ENCODE results near the gene SF3B3.
"Not testable (repeated sequence)": the region's sequence is repeated elsewhere in the genome, so short reads cannot be mapped to it uniquely, and the experiment has no call there.

The SF3B3 gene

DNA sequence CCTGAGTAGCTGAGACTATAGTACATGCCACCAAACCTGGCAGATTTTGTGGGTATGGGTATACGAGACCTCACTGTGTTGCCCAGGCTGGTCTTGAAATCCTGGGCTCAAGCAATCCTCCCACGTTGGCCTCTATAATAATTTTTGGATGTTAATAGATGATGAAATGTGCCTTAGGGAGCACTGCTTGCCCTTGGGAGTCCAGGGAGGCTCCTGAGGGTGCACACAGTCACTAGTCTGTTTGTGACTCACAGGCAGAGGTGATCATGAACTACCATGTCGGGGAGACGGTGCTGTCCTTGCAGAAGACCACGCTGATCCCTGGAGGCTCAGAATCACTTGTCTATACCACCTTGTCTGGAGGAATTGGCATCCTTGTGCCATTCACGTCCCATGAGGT, 46.1 kb downstream of the SF3B3 start:
- DNase-seq: no peak

DNA sequence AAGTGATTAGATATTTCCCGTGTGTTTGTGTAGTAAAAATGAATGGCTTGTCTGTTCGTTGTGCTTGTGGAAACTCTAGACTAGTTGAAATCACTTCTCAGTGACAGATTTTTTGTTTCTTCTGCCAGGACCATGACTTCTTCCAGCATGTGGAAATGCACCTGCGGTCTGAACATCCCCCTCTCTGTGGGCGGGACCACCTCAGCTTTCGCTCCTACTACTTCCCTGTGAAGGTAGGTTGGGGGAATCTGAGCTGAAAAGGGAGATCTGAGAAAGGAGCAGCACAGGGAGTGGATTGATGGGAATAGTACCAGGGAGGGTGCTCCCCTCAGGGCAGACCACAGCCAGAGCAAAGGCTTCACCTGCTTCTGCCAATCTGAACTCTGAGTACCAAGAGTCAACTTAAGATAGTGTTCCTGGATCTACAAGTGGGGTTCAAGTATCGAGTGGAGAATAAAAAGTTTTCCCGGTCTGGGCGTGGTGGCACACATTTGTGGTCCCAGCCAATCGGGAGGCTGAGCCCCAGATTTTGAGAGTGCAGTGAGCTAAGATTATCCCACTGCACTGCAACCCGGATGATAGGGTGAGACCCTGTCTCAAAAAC, 47.5 kb downstream of the SF3B3 start:
- no peak for DNase-seq

DNA sequence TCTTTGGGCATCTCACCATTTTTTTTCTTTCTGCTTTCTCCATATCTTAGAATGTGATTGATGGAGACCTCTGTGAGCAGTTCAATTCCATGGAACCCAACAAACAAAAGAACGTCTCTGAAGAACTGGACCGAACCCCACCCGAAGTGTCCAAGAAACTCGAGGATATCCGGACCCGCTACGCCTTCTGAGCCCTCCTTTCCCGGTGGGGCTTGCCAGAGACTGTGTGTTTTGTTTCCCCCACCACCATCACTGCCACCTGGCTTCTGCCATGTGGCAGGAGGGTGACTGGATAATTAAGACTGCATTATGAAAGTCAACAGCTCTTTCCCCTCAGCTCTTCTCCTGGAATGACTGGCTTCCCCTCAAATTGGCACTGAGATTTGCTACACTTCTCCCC, 48.0 kb downstream of the SF3B3 start:
- no peak for DNase-seq

DNA sequence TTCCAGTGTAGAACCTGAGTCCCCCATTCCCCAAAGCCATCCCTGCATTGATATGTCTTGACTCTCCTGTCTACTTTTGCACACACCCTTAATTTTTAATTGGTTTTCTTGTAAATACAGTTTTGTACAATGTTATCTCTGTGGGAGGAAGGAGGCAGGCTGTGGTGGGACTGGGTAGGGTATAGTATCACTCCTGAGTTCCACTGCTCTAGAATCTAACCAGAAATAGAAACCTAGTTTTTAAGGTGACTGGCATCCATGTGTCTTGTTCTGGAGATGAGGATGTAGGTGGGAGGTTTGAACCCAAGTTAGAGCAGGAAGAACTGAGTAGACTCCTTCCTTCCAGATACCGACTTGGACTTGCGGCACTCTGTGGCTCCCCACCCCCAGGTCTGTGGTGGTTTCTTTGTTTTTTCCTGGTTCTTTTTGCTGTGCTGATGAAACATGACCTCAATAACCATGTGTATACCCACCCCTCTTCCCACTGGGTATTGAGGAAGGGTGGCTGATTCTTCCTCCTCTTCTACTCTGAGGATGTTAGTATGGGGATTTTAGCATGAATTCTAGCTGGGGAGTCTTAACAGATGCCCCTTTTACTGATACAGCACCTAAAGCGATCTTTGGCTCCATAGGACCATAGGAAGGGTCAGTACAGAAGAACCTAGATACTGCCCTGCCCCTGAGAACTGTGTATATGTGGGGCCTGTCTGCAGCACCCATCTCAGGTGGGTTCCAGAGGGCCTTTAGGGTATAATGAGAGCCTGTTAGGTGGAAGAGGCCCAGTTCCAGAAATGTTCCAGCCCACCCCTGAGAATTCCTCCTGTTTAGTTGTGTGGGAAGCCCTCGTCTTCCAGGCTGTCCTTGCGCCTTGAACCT, 48.7 kb downstream of the SF3B3 start:
- no peak for DNase-seq

DNA sequence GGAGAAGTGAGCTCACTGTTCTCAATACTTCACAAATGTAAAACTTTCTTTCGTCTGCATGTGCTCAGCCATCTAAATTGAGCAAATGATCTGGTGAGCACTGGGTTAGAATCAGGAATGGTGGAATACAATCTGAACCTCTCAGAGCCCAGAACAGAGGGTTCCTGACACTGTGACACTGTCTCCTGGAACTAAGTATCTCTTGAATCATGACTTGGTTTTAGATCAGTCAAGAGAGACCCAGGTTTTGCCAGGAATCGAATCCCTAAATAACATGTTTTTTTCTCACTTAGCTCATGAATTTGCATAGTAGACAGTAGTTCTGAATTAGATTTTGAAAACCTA, 49.3 kb downstream of the SF3B3 start:
- DNase-seq: no peak

DNA sequence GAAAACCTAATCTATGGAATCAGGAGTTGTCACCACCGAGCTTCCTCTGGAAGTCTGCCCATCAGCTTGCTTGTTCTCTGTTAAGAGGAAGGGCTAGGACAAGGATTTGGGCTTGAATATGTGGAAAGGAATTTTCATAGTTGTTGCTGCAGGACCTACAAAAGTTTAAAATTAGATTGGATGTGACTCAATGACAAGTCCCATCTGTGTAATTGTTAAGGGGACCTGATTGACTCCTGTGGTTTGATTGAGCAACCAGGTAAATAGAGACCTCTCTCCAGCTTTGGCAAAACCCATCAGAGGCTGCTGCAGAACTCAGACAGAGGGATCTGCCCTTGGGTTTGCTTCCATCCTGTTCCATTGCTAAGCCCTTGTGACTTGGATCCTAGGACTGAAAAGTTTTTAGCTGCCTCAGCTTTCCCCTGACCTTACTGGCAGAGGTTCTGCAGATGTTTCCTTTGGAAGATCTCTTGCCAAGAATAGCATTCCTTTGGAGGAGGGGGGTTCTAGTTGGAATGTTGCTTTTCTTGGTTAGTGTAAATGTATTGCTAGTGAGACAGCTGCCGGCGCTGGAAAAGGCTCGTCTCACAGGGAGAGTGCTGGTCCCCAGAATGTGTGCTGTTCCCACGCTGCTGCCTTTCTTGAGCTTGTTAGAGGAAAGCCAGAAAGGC, 50.0 kb downstream of the SF3B3 start:
- no peak for DNase-seq

DNA sequence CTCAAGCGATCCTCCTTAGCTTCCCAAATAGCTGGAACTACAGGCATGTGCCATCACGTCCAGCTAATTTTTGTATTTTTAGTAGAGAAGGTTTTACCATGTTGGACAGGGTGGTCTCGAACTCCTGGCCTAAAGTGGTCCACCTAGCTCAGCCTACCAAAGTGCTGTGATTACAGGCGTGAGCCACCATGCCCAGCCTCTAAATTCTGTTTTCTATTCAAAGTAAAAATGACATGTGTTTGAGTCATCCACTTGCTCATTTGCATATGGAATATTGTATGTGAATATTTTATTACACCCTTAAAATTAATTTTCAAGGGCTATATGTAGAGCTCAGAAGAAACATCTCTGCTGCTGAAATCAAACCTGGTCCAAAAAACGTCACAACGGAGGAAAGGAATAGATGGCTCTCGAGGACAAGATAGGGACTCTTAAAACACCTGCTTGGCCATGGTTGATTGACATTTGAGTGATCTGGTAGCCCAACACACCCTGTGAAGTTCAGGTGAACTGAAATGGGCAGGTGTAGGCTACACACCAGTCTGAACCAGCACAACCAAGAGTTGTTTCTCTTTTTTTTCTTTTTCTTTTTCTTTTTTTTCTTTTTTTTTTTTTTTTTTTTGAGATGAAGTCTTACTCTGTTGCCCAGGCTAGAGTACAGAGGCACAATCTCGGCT, 51.1 kb downstream of the SF3B3 start:
- DNase-seq: no peak

DNA sequence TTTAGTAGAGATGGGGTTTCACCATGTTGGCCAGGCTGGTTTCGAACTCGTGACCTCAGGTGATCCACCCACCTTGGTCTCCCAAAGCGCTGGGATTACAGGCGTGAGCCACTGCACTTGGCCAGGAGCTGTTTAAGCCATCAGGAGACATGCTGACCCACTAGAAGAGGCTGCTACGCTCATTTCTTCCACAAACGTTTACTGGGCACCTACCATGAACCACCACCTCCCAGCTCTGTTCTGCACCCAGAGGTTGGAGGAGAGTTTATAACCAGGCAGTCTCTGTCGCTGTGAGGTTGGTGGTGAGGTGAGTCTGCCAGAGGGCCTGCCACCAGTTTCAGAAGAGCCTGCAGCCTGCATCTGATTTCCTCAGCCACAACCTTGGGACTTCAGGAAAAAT, 51.8 kb downstream of the SF3B3 start:
- no peak for DNase-seq

DNA sequence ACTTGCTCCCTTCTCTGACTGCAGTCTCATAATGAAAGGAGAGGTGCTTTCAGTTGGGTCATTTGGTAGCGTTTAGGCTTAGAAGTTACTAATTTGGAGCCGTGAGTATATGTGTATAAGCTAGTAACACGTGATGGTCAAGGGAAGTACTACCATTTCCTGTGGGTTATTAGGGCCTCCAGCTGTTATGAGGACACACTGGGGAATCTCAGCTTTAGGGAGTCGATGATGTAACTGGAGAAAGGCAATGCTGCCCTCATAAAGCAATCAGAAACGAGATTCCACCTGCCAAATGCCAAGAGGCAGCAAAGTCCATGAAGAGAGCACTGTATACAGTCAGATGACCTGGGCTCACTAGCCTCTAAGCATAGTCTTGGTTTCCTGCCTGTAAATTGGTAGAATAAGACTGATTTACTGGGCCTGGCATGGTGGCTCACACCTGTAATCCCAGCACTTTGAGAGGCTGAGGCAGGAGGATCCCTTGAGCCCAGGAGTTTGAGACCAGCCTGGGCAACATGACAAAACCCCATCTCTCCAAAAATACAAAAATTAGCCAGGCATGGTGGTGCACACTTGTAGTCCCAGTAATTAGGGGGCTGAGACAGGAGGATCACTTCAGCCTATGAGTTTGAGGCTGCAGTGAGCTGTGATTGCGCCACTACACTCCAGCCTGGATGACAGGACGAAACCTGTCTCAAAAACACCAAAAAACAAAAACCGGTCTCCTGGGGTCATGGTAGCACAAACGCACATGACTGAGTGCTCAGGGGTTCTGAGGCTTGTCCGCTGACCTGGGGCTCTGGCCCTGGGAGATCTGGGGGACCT, 53.0 kb downstream of the SF3B3 start:
- DNase-seq: no peak

DNA sequence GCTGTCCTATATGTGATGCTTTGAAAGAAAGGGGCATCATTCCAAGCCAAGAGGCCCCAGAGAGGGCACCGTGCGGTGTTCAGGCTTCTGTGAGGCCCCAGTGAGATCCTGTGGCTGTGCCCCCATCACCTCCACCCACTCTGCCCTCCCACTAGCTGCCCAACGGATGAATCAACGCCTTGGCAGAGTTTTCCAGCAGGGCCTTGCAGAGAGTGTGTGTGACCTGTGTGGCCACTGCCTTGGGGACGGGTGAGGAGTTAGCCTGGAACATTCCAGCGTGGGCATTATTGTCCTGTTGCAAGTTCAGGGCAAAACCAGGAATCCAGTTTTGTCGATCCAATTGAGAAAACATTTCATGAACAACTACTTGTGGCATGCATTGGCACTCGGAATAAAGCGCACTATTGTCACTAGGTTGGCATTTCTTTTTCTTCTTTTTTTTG, 53.7 kb downstream of the SF3B3 start:
- DNase-seq: no peak

DNA sequence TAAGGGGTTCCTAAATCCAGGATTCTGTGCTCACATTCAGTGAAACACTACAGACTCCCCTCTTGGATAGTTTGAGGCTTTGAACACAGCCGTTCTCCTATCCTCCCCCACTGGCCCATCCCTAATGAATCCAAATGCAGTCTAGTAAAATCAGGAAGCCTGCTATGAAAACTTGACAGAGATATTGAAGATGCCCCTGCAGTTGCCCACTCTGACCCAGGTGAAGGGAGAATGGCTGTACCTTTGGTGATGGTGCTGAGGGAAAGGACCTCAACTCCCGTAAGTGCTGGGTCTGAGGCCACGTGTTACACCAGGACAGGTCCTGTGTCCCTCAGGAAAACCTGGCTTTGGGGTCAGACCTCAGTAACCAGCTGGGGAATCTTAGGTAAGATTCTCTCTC, 54.4 kb downstream of the SF3B3 start:
- no peak for DNase-seq

DNA sequence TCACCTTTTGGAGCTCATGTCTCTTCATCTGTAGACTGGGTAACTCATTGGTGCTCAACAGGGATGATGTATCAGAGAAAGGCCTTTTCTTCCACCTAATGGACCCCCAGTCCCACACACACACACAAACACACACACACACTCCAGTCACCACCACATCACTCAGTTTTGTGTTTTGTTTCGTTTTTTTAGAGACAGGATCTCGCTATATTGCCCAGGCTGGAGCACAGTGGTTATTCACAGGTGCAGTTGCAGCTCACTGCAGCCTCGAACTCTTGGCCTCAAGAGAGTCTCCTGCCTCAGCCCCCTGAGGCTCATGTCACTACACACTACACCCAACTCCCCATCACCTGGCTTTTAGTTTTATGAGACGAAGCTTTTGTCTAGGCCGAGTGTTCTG, 55.6 kb downstream of the SF3B3 start:
- DNase-seq: no peak

DNA sequence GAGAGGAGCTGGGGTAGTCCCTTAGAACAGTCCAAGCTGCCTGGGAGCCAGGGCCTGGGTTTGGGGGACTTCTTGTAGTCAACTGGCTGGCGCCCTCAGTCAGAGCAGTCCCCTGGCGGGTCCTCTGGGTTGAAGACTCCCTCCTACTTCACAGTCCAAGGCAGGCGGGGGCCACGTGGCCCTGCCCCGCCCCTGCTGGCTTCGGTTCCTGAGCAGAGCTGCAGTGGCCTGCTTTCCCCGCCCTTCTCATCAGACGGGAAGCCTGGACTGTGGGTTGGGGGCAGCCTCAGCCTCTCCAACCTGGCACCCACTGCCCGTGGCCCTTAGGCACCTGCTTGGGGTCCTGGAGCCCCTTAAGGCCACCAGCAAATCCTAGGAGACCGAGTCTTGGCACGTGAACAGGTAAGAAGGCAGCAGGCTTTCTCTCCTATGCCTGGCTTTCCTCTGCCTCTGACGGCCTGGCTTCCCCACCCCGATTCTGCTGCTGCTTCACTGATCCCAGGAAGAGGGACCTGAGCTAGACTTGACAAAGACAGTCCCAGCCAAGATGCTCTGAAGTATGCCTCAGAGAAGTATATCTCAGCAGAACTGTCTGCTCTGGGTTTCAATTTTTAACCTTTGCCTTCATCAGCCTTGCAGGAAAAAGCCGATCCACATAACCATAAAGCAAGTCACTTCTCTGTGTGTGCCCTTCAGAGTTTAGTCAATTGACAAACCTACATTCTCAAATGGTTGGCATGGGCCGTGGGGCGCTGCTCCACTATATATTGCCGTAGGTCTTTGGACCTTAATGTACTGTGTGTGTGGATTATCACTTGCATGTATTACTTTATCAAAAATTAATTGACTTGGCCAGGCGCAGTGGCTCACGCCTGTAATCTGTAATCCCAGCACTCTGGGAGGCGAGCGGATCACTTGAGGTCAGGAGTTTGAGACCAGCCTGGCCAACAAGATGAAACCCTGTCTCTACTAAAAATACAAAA, 56.3 kb downstream of the SF3B3 start:
- no peak for DNase-seq

DNA sequence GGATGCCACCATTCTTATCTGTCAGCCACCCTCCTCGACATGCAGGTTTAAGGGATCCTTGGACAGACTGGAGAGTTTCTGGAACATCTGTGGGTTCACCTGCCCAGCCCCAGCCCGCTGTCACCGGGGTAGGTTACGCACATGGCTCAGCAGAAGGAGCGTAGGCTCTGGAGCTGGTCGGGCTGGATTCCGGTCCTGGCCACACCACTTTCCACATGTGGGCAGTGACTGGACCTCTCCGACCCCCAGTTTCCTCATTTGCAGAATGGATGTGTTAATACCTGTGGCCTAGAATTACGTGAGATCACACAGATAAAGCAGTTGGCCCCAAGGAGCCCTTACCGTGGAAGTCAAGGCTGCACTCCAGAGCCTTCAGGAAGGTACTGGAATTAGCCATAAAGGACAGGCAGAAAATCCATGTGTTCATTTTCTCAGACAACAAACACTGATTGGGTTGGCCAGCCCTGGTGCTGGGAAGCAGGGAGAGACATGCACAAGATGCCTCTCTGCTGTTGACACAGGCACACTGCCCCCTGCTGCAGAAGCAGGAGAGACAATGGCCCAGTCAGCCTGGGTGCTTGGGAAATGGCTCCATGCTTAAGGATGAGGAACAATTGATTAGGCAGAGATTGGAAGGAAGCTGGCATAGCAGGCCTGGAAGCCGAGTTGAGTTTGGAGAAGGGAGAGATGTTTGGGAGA, 58.8 kb downstream of the SF3B3 start:
- DNase-seq: no peak

DNA sequence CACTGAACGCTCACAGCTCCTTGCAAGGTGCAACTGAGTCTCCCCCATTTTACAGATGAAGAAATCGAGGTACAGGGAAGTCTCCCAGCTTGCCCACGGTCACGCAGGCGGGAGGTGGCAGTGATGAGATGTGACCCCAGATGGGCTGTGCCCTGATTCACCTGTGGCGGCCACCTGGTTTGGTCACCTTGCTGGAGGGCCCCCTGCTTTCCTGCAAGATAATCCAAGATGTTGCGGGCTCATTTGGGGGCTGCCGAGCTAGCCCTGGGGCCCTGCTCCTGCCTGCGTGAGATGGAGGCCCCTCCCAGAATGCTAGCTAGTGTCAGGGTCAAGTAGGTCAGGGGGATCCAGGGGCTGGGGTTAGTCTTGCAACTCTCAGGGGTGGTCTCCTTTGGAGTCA, 63.1 kb downstream of the SF3B3 start:
- DNase-seq: no peak

DNA sequence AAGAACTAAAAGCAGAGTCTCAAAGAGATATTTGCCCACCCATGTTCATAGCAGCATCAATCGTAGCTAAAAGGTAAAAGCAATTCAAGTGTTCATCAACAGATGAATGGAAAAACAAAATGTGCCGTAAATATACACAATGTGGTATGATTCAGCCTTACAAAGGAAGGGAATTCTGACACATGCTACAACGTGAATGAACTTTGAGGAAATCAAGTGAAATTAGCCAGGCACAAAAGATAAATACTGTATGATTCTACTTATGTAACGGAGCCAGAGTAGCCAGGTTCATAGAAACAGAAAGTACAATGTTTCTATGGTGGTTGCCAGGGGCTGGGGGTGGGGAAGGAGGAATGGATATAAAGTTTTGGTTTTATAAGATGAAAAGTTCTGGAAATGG, 64.9 kb downstream of the SF3B3 start:
- no peak for DNase-seq

DNA sequence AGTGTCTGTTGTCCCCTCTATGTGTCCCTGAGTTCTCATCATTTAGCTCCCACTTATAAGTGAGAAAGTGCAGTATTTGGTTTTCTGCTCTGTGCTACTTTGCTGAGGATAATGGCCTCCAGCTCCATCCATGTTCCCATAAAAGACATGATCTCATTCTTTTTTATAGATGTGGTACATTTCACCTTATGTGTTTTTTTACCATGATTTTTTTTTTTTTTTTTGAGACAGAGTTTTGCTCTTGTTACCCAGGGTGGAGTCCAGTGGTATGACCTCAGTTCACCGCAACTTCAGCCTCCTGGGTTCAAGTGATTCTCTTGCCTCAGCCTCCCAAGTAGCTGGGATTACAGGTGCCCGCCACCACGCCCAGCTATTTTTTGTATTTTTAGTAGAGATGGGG, 65.8 kb downstream of the SF3B3 start:
- DNase-seq: not testable (repeated sequence)

DNA sequence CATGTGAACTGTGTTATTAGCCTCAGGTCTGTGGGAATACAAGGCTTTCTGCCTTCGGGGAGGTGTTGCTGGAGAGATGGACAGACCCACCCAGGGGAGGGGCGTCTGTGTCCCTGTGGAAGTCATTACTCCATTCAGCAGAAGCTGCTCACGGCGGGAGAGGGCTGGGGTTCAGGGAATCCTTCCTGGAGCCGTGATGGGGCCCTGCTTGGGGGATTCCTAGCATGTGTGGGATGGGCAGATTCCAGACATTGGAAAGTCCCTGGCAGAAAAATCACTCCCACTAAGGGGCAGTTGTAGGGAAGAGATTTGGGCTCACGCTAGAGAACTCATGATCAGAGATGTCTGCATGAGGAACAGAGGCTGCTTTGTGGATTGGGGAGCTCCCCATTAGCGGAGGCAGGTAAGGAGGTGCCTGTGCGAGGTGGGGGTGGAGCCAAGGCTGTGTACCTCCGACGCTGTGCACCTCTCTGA, 66.4 kb downstream of the SF3B3 start:
- no peak for DNase-seq

DNA sequence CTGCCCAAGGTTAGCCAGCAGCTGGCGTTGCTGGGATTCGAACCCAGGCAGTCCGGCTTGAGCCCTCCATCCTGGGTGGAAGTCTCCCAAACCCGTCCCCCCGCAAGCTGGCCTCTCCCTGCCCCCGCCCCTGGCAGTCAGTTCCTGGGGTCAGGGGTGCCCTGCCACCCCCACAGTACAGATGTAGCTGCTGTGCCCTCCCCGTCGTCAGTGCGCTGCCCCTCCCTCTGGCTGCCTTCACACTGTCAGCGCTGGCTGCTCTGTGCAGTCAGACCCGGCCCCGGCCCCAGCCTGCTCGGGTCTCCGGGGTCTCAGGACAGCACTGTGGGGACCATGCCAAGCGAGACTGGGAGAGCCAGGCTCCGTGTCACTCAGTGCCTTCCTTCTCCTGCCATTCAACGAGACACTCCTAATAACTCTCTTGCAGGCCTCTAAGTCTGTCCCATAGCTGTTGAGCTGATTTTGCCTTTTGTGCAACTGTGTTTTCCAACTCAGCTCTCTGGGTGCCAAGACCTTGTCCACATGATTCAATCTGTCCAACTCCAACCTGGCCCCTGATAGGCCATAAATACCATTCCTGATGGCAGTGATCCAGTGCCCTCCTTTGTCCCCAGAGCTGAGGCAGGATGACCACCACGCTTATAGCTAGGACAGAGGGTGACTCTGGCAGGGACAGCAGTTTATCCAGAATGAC, 67.3 kb downstream of the SF3B3 start:
- DNase-seq: no peak

DNA sequence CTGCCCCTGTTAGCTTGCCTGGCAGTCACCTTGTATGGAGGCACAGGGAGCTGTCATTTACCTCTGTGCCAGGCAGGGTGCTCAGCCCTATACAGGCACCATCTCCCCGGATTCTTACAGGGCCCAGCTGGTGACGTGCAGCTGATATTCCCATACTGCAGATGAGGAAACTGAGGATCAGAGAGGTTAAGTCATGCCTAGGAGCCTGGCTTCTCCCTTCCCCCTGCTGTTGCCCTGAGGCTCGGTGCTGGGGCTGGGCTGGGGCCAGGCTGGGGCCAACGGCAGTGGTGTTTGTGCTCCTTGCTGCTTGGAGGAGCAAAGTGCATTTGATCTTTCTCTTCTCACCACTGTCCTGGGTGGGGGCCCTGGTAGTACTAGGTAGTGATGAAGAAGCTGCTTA, 68.0 kb downstream of the SF3B3 start:
- no peak for DNase-seq

All from bone marrow (tissue), 2 donors.